HEK293 (cell line): ENCODE measurements around the gene MTHFD1L.

Experiments
- CTCF ChIA-PET: fragments of 350-600 bp; formaldehyde crosslinking; extraction: SDS; loops from one replicate; lab custom pipeline; 2021; ENCODE audit warnings: antibody characterized with exemption; lab: Yijun Ruan, JAX
- POLR2A ChIA-PET: fragments of 300-600 bp; formaldehyde crosslinking; extraction: SDS; loops from one replicate; lab custom pipeline; 2020; ENCODE audit warnings: antibody characterized with exemption, inconsistent platforms; lab: Yijun Ruan, JAX
- H3K27ac ChIP-seq: fragments of 200-500 bp; sonication (Bioruptor generic); 2 replicates; pipeline ENCODE4 v1.5.1; 2014; ENCODE audit warnings: low read depth, low read length, control low read depth, inconsistent platforms; ENCODE audit errors: extremely low read depth
- H3K36me3 ChIP-seq, 2 experiments: fragments of 200-500 bp in 1 of 2; sonication (Bioruptor generic) in 1 of 2; 1 replicate in 1 of 2; 2 replicates in 1 of 2; pipeline ENCODE4 v1.5.1; 2014 to 2017; ENCODE audit warnings: inconsistent platforms in 2 of 2, low read length in 2 of 2; ENCODE audit not compliant: control insufficient read depth in 2 of 2, insufficient read depth in 1 of 2
- H3K4me1 ChIP-seq: fragments of 200-500 bp; sonication (Bioruptor generic); 2 replicates; pipeline ENCODE4 v1.5.1; 2014; ENCODE audit warnings: mild to moderate bottlenecking, low read length, inconsistent platforms; ENCODE audit not compliant: control insufficient read depth, insufficient read depth
- H3K4me3 ChIP-seq: 2 replicates; pipeline ENCODE4 v1.5.1; 2011; ENCODE audit warnings: low read depth, mild to moderate bottlenecking, control low read depth, low read length, moderate library complexity
- H3K9me3 ChIP-seq: fragments of 200-500 bp; sonication (Bioruptor generic); 2 replicates; pipeline ENCODE4 v1.5.1; 2014; ENCODE audit warnings: low read depth, low read length, inconsistent platforms; ENCODE audit not compliant: control insufficient read depth, insufficient read depth
- GLI2 ChIP-seq: fragments of 450-650 bp; formaldehyde crosslinking; IDR thresholded peaks from 2 replicates; pipeline ENCODE4; 2017; ENCODE audit warnings: missing biosample characterization, missing genetic modification characterization, low read depth, borderline replicate concordance
- KLF8 ChIP-seq: fragments of 450-650 bp; formaldehyde crosslinking; IDR thresholded peaks from 2 replicates; pipeline ENCODE4 v1.5.1; 2016; ENCODE audit warnings: missing biosample characterization, missing genetic modification characterization
- MZF1 ChIP-seq: fragments of 450-650 bp; formaldehyde crosslinking; IDR thresholded peaks from 2 replicates; pipeline ENCODE4 v1.5.1; 2017; ENCODE audit warnings: missing biosample characterization, missing genetic modification characterization, borderline replicate concordance
- REPIN1 ChIP-seq: fragments of 450-650 bp; formaldehyde crosslinking; IDR thresholded peaks from 2 replicates; pipeline ENCODE4 v1.5.1; 2017; ENCODE audit warnings: missing biosample characterization, missing genetic modification characterization, low read depth
- SALL2 ChIP-seq: fragments of 450-650 bp; formaldehyde crosslinking; IDR thresholded peaks from 2 replicates; pipeline ENCODE4 v1.5.0; 2017; ENCODE audit warnings: missing biosample characterization, mild to moderate bottlenecking, missing genetic modification characterization, borderline replicate concordance
- SCRT1 ChIP-seq: fragments of 450-650 bp; formaldehyde crosslinking; IDR thresholded peaks from 2 replicates; pipeline ENCODE4 v1.5.1; 2016; ENCODE audit warnings: missing biosample characterization, missing genetic modification characterization, borderline replicate concordance
- SP7 ChIP-seq: fragments of 450-650 bp; formaldehyde crosslinking; IDR thresholded peaks from 2 replicates; pipeline ENCODE4 v1.5.1; 2016; ENCODE audit warnings: missing biosample characterization, missing genetic modification characterization
- TRIM28 ChIP-seq: IDR thresholded peaks from 2 replicates; pipeline ENCODE4 v1.6.1; 2011; ENCODE audit warnings: low read length, control low read depth, borderline replicate concordance
- TSHZ1 ChIP-seq: fragments of 450-650 bp; formaldehyde crosslinking; IDR thresholded peaks from 2 replicates; pipeline ENCODE4 v1.5.1; 2016; ENCODE audit warnings: missing biosample characterization, missing genetic modification characterization, borderline replicate concordance
- ZBTB44 ChIP-seq: fragments of 450-650 bp; IDR thresholded peaks from 2 replicates; pipeline ENCODE4 v1.5.1; 2018; ENCODE audit warnings: missing biosample characterization, mild to moderate bottlenecking, missing genetic modification characterization
- ZNF140 ChIP-seq: fragments of 450-650 bp; formaldehyde crosslinking; IDR thresholded peaks from 2 replicates; pipeline ENCODE4 v1.5.1; 2016; ENCODE audit warnings: missing biosample characterization, missing genetic modification characterization
- ZNF26 ChIP-seq: fragments of 450-650 bp; formaldehyde crosslinking; IDR thresholded peaks from 2 replicates; pipeline ENCODE4 v1.5.1; 2016; ENCODE audit warnings: missing biosample characterization, missing genetic modification characterization
- ZNF302 ChIP-seq: fragments of 450-650 bp; formaldehyde crosslinking; IDR thresholded peaks from 2 replicates; pipeline ENCODE4 v1.5.1; 2016; ENCODE audit warnings: missing biosample characterization, missing genetic modification characterization, low read depth
- ZNF354C ChIP-seq: fragments of 450-650 bp; formaldehyde crosslinking; IDR thresholded peaks from 2 replicates; pipeline ENCODE4 v1.5.1; 2016; ENCODE audit warnings: missing biosample characterization, missing genetic modification characterization, low read depth, borderline replicate concordance
- ZNF423 ChIP-seq: fragments of 450-650 bp; formaldehyde crosslinking; IDR thresholded peaks from 2 replicates; pipeline ENCODE4 v1.5.1; 2016; ENCODE audit warnings: missing biosample characterization, missing genetic modification characterization
- ZNF473 ChIP-seq: fragments of 450-650 bp; formaldehyde crosslinking; IDR thresholded peaks from 2 replicates; pipeline ENCODE4 v1.5.1; 2017; ENCODE audit warnings: missing biosample characterization, missing genetic modification characterization
- ZNF558 ChIP-seq: fragments of 450-650 bp; formaldehyde crosslinking; IDR thresholded peaks from 2 replicates; pipeline ENCODE4 v1.5.1; 2016; ENCODE audit warnings: missing biosample characterization, missing genetic modification characterization
- ZNF654 ChIP-seq: fragments of 450-650 bp; formaldehyde crosslinking; IDR thresholded peaks from 2 replicates; pipeline ENCODE4 v1.5.1; 2016; ENCODE audit warnings: low read depth, missing biosample characterization, missing genetic modification characterization
- ZNF664 ChIP-seq: fragments of 450-650 bp; formaldehyde crosslinking; IDR thresholded peaks from 2 replicates; pipeline ENCODE4 v1.5.1; 2016; ENCODE audit warnings: missing biosample characterization, missing genetic modification characterization
- ZNF670 ChIP-seq: fragments of 450-650 bp; formaldehyde crosslinking; IDR thresholded peaks from 2 replicates; pipeline ENCODE4 v1.5.1; 2016; ENCODE audit warnings: missing biosample characterization, missing genetic modification characterization, low read depth
- TF ChIP-seq, protein P1 (sequence below): fragments of 450-650 bp; formaldehyde crosslinking; IDR thresholded peaks from 2 replicates; pipeline ENCODE4 v1.5.1; 2016; ENCODE audit warnings: missing biosample characterization, missing genetic modification characterization
- TF ChIP-seq, protein P2 (sequence below): fragments of 450-650 bp; formaldehyde crosslinking; IDR thresholded peaks from 2 replicates; pipeline ENCODE4 v1.5.1; 2016; ENCODE audit warnings: missing biosample characterization, missing genetic modification characterization

MTHFD1L gene

GRCh38 chr6:150902142-150902776, 36.8 kb downstream of the MTHFD1L start:
- no peaks in the 10 kb centered on the region for H3K4me1 ChIP-seq
- no peak overlapping the region for H3K4me3 ChIP-seq
- no peaks in the 10 kb centered on the region for H3K9me3 ChIP-seq
- peaks cover 0 to 19% of the 10 kb centered on the region in 2 experiments; a peak in 2 of 3 replicates for H3K36me3 ChIP-seq
- H3K27ac ChIP-seq, result no peak overlapping the region
- peak; percentile 27; the same call in 1 of the 2 replicates for TF ChIP-seq ZNF664 (tag by site-specific recombination)
- no peak for TF ChIP-seq KLF8
- POLR2A ChIA-PET, result no interaction called here
- CTCF ChIA-PET, result interaction anchor here (0.6 to 6.8 kb wide), 6 partner anchors 10 to 433 kb away, joined by 4 to 57 read pairs (median 4); no protein-coding TSS in a partner anchor

DNA sequence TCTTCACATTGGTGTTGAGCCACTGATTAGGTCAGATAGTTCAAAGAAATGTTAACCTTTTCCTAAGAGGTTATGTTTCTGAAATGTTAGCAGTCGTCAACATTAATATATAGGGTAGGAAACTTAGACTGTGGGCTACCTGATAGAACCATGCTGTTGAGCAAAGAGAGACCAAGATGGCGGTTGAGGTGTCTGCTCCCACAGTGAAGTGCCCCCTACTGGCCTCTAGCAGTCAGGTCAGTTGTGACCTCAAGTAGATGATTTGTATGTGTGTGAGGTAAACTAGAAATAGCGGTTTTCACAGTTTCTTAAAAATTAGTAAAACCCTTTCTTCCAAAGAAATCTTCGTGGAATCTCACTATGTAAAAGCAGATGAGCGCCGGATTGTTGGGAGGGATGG, 40.3 kb downstream of the MTHFD1L start:
- Histone ChIP-seq H3K4me1 (no peaks in the 10 kb centered on the region), H3K27ac (no peak overlapping the region), H3K4me3 (no peak overlapping the region), H3K36me3 (peaks cover 0 to 14% of the 10 kb centered on the region in 2 experiments; a peak in 2 of 3 replicates), H3K9me3 (no peaks in the 10 kb centered on the region)
- CTCF ChIA-PET, result interaction anchor here (1.1 to 6.8 kb wide), 4 partner anchors 9 to 24 kb away, joined by 3 to 57 read pairs (median 11); no protein-coding TSS in a partner anchor
- TF ChIP-seq, protein P1, sequence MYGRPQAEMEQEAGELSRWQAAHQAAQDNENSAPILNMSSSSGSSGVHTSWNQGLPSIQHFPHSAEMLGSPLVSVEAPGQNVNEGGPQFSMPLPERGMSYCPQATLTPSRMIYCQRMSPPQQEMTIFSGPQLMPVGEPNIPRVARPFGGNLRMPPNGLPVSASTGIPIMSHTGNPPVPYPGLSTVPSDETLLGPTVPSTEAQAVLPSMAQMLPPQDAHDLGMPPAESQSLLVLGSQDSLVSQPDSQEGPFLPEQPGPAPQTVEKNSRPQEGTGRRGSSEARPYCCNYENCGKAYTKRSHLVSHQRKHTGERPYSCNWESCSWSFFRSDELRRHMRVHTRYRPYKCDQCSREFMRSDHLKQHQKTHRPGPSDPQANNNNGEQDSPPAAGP (tag by site-specific recombination), result no peak
- TF ChIP-seq SCRT1 (tag by site-specific recombination) (no peak), REPIN1 (tag by site-specific recombination) (no peak), ZNF423 (tag by site-specific recombination) (no peak), ZNF140 (tag by site-specific recombination) (no peak), ZNF558 (tag by site-specific recombination) (no peak), ZNF654 (no peak), ZNF26 (tag by site-specific recombination) (no peak), SP7 (tag by site-specific recombination) (no peak), ZNF302 (tag by site-specific recombination) (no peak), ZNF473 (no peak), TSHZ1 (tag by site-specific recombination) (no peak), TRIM28 (no peak), GLI2 (tag by site-specific recombination) (no peak), ZNF670 (no peak), MZF1 (tag by site-specific recombination) (no peak), ZBTB44 (tag by site-specific recombination) (no peak), ZNF354C (no peak), SALL2 (tag by site-specific recombination) (no peak)
- TF ChIP-seq, protein P2, sequence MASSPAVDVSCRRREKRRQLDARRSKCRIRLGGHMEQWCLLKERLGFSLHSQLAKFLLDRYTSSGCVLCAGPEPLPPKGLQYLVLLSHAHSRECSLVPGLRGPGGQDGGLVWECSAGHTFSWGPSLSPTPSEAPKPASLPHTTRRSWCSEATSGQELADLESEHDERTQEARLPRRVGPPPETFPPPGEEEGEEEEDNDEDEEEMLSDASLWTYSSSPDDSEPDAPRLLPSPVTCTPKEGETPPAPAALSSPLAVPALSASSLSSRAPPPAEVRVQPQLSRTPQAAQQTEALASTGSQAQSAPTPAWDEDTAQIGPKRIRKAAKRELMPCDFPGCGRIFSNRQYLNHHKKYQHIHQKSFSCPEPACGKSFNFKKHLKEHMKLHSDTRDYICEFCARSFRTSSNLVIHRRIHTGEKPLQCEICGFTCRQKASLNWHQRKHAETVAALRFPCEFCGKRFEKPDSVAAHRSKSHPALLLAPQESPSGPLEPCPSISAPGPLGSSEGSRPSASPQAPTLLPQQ (tag by site-specific recombination), result no peak
- POLR2A ChIA-PET, result no interaction called here
